ENCODE data around the gene LIN54. TPM values are rescaled to one million over a fixed set of nuclear protein-coding genes. Genes with fewer than 3 reads are reported as not detected.

The LIN54 gene
- total and polyA plus RNA-seq, 2 of the 13 experiments (the other 11 are each of a cell fraction or from before 2014, with no cell fraction given) = 25.2 to 32.9 TPM

DNA sequence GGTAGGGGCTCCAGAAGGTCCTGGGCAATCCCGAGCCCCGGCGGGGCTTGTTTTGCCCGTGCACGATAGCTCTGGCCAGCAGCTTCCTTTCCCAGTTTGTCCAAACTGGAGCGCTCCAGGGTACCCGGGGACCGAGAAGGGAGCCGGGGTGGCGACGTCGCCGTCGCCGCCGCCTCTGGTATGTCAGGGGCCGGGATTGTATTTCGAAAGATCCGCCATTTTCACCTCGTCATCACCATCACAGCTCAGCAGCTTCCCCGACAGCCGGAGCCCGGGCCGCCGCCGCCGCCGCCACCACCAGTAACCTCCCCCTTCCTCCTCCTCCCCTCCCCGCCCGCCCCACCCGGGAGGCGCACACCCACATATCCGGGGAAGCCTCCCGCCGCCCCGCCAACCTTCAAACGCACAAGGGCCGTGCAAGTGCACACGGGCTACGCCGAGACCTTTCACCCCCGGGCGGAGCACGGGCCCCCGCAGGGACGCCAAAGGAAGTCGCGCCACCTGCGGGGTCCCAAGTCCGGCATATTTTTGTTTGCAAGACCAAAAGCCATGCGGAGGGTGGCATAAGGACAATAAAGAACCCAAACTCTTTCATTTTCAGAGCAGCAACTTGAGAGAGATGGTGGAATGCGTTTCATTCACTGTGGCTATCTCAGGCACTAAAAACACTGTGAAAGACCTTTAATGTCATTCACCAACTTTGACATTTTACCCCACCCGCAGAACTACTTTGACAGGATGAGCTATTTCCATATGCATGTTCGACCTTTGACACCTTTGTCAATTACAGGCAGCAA, at the start of gene LIN54 (continued):
- TF ChIP-seq, protein P1, sequence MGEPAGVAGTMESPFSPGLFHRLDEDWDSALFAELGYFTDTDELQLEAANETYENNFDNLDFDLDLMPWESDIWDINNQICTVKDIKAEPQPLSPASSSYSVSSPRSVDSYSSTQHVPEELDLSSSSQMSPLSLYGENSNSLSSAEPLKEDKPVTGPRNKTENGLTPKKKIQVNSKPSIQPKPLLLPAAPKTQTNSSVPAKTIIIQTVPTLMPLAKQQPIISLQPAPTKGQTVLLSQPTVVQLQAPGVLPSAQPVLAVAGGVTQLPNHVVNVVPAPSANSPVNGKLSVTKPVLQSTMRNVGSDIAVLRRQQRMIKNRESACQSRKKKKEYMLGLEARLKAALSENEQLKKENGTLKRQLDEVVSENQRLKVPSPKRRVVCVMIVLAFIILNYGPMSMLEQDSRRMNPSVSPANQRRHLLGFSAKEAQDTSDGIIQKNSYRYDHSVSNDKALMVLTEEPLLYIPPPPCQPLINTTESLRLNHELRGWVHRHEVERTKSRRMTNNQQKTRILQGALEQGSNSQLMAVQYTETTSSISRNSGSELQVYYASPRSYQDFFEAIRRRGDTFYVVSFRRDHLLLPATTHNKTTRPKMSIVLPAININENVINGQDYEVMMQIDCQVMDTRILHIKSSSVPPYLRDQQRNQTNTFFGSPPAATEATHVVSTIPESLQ (CRISPR knock-in tag; conservative IDR thresholded peaks at IDR 0.05) = no peak
- TF ChIP-seq ZNF788 (CRISPR knock-in tag; IDR thresholded peaks at IDR 0.05; ENCODE audit: borderline replicate concordance) (no peak), ATF1 (CRISPR knock-in tag; IDR thresholded peaks at IDR 0.05) (peak; percentile 61), NR3C1 (CRISPR knock-in tag; IDR thresholded peaks at IDR 0.05) (no peak), PRDM10 (CRISPR knock-in tag; IDR thresholded peaks at IDR 0.05; ENCODE audit: low read depth) (peak; percentile 91), ZSCAN12 (CRISPR knock-in tag; IDR thresholded peaks at IDR 0.05) (no peak), ZNF790 (CRISPR knock-in tag; IDR thresholded peaks at IDR 0.05; ENCODE audit: borderline replicate concordance) (no peak), TOE1 (CRISPR knock-in tag; IDR thresholded peaks at IDR 0.05) (no peak), NR1H2 (CRISPR knock-in tag; IDR thresholded peaks at IDR 0.05; ENCODE audit: borderline replicate concordance, low read depth) (no peak), JUND (CRISPR knock-in tag; IDR thresholded peaks at IDR 0.05) (no peak), PHF8 (CRISPR knock-in tag; IDR thresholded peaks at IDR 0.05) (peak; percentile 31; the same call in 1 of the 2 replicates), CEBPB (IDR thresholded peaks at IDR 0.05; ENCODE audit: borderline replicate concordance, low read depth, low read length) (no peak), ZNF724P (CRISPR knock-in tag; IDR thresholded peaks at IDR 0.05; ENCODE audit: borderline replicate concordance) (no peak)
- TF ChIP-seq, protein P2, sequence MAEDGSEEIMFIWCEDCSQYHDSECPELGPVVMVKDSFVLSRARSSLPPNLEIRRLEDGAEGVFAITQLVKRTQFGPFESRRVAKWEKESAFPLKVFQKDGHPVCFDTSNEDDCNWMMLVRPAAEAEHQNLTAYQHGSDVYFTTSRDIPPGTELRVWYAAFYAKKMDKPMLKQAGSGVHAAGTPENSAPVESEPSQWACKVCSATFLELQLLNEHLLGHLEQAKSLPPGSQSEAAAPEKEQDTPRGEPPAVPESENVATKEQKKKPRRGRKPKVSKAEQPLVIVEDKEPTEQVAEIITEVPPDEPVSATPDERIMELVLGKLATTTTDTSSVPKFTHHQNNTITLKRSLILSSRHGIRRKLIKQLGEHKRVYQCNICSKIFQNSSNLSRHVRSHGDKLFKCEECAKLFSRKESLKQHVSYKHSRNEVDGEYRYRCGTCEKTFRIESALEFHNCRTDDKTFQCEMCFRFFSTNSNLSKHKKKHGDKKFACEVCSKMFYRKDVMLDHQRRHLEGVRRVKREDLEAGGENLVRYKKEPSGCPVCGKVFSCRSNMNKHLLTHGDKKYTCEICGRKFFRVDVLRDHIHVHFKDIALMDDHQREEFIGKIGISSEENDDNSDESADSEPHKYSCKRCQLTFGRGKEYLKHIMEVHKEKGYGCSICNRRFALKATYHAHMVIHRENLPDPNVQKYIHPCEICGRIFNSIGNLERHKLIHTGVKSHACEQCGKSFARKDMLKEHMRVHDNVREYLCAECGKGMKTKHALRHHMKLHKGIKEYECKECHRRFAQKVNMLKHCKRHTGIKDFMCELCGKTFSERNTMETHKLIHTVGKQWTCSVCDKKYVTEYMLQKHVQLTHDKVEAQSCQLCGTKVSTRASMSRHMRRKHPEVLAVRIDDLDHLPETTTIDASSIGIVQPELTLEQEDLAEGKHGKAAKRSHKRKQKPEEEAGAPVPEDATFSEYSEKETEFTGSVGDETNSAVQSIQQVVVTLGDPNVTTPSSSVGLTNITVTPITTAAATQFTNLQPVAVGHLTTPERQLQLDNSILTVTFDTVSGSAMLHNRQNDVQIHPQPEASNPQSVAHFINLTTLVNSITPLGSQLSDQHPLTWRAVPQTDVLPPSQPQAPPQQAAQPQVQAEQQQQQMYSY (CRISPR knock-in tag; IDR thresholded peaks at IDR 0.05) = no peak
- TF ChIP-seq, protein P3, sequence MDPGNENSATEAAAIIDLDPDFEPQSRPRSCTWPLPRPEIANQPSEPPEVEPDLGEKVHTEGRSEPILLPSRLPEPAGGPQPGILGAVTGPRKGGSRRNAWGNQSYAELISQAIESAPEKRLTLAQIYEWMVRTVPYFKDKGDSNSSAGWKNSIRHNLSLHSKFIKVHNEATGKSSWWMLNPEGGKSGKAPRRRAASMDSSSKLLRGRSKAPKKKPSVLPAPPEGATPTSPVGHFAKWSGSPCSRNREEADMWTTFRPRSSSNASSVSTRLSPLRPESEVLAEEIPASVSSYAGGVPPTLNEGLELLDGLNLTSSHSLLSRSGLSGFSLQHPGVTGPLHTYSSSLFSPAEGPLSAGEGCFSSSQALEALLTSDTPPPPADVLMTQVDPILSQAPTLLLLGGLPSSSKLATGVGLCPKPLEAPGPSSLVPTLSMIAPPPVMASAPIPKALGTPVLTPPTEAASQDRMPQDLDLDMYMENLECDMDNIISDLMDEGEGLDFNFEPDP (CRISPR knock-in tag; conservative IDR thresholded peaks at IDR 0.05) = no peak
- TF ChIP-seq, protein P4, sequence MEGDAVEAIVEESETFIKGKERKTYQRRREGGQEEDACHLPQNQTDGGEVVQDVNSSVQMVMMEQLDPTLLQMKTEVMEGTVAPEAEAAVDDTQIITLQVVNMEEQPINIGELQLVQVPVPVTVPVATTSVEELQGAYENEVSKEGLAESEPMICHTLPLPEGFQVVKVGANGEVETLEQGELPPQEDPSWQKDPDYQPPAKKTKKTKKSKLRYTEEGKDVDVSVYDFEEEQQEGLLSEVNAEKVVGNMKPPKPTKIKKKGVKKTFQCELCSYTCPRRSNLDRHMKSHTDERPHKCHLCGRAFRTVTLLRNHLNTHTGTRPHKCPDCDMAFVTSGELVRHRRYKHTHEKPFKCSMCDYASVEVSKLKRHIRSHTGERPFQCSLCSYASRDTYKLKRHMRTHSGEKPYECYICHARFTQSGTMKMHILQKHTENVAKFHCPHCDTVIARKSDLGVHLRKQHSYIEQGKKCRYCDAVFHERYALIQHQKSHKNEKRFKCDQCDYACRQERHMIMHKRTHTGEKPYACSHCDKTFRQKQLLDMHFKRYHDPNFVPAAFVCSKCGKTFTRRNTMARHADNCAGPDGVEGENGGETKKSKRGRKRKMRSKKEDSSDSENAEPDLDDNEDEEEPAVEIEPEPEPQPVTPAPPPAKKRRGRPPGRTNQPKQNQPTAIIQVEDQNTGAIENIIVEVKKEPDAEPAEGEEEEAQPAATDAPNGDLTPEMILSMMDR (CRISPR knock-in tag; IDR thresholded peaks at IDR 0.05) = no peak
